NT2/D1 (cell line): ENCODE data around the gene CCDC159.

Experiments
- YY1 ChIP-seq: IDR thresholded peaks from 2 replicates; pipeline ENCODE4 v1.6.1; 2011; ENCODE audit not compliant: insufficient read length, insufficient read depth
- ZNF274 ChIP-seq: IDR thresholded peaks from 2 replicates; pipeline ENCODE4 v1.6.1; 2011; ENCODE audit warnings: mild to moderate bottlenecking, low read depth, low read length

DNA sequence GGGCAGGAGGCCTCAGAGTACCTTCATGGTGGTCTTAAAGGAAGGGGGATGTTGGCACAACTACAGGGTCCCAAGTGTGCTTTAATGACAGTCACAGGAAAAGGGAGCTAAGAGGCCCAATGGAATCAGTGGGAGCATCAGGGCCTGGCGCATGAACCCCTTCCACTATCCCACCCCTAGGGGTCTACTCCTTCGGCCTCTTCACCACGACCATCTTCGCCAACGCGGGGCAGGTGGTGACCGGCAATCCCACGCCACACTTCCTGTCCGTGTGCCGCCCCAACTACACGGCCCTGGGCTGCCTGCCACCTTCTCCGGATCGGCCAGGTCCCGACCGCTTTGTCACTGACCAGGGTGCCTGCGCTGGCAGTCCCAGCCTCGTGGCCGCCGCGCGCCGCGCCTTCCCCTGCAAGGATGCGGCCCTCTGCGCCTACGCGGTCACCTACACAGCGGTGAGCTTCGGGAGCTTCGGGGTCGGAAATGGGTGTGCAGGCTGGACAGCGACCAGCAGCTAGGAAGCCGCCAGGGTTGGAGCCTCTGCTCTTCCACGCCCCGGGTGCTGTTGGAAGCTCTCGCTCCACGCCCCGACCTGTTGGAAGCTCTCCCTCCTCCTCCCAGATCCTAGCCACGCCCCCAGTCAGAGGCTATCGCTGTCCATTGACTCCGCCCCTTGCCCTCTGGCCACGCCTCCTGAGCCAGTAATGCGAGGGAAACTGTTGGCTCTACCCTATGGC, 14.9 kb downstream of the CCDC159 start:
- no peak for TF ChIP-seq YY1
- TF ChIP-seq ZNF274 = no peak
